Left lung (tissue), 10 donors: ENCODE results near the gene PDE1A. TPM values are rescaled to one million over a fixed set of nuclear protein-coding genes. Genes with fewer than 3 reads are reported as not detected.

ENCODE experiments used
- ATAC-seq: fragments of 200-7000 bp; cut with Tn5 transposase; one replicate; pipeline ENCODE4 v1.9.1; 2020; ENCODE audit warnings: moderate library complexity
- DNase-seq, 4 donors: peaks; one replicate each; pipeline ENCODE4 v3.0.0-alpha.2; 2013 to 2020
- H3K27ac ChIP-seq, 2 donors: fragments of 200-600 bp; sonication (generic) in 1 of 2; one replicate each; pipeline versions ENCODE4 v1.5.0 to v1.8.0; 2020 to 2021
- H3K27me3 ChIP-seq, 2 donors: fragments of 200-600 bp; sonication (generic) in 1 of 2; one replicate each; pipeline versions ENCODE4 v1.5.0 to v1.8.0; 2020 to 2021
- H3K36me3 ChIP-seq, 2 donors: fragments of 200-600 bp; sonication (generic) in 1 of 2; one replicate each; pipeline versions ENCODE4 v1.5.0 to v1.8.0; 2020 to 2021
- H3K4me1 ChIP-seq, 2 donors: fragments of 200-600 bp; one replicate each; pipeline ENCODE4 v1.8.0; 2021
- H3K4me3 ChIP-seq, 2 donors: fragments of 200-600 bp; sonication (generic) in 1 of 2; one replicate each; pipeline versions ENCODE4 v1.5.0 to v1.8.0; 2020 to 2021; ENCODE audit warnings: mild to moderate bottlenecking in 1 of 2
- H3K9me3 ChIP-seq, 2 donors: fragments of 200-600 bp; sonication (generic) in 1 of 2; one replicate each; pipeline versions ENCODE4 v1.5.0 to v1.8.0; 2020 to 2021
- CTCF ChIP-seq, 2 donors: fragments of 200-600 bp; sonication (generic) in 1 of 2; IDR thresholded peaks; one replicate each; pipeline versions ENCODE4 v1.5.0 to v1.8.0; 2021; ENCODE audit warnings: antibody characterized with exemption in 2 of 2
- intact Hi-C, 2 donors: fragments of 100-400 bp; cut with DNase I; formaldehyde crosslinking; loops; one replicate each; pipeline versions ENCODE4 v1.11.2 to v1.14.2; 2022
- polyA plus RNA-seq, 6 donors: library from polyadenylated mRNA; unstranded; fragments of 120-200 nt; gene quantifications; one replicate each; pipeline ENCODE4 v1.2.1, GENCODE V29; 2013; ENCODE audit not compliant: insufficient read length in 6 of 6
- total RNA-seq, 2 donors: library from RNA; stranded (reverse); fragmentation: NEBNext Ultra II Directional; extraction: Animal tissue kit (Norgen Biotek cat#: 25700); gene quantifications; one replicate each; pipeline ENCODE4 v1.2.1, GENCODE V29; 2021
- donor health status: DM: no; HTN: yes; CAD: no.
- donor health status: DM: no; HTN: no; CAD: no.

The PDE1A gene
- total and polyA plus RNA-seq, 8 donors: 4.6 to 16.3 (median 13.2) TPM

GRCh38 chr2:182186132-182186735 lies 240.6 kb downstream of the PDE1A start:
- ATAC-seq (peak; percentile 78), DNase-seq (peak in 2 of 4 donors; percentile 22 to 28)
- H3K36me3 ChIP-seq: no peaks in the 10 kb centered on the region
- H3K4me1 ChIP-seq: no peaks in the 10 kb centered on the region
- intact Hi-C loops: loop anchor here in 1 of 2 donors (5.0 kb wide), 1 partner anchor 466 kb away; no protein-coding TSS in a partner anchor
- H3K27me3 ChIP-seq: no peaks in the 10 kb centered on the region
- no peak overlapping the region for H3K4me3 ChIP-seq
- peaks cover 0 to 4% of the 10 kb centered on the region in 2 donors for H3K9me3 ChIP-seq
- peak; percentile 69 to 82 for TF ChIP-seq CTCF (IDR thresholded peaks at IDR 0.05)
- H3K27ac ChIP-seq: no peak overlapping the region

- TF ChIP-seq CTCF (IDR thresholded peaks at IDR 0.05): no peak
- no peaks in the 10 kb centered on the region for H3K4me1 ChIP-seq
- no peak overlapping the region for H3K27ac ChIP-seq
- no peak overlapping the region for H3K4me3 ChIP-seq
- DNase-seq: no peak
- ATAC-seq: no peak
- H3K27me3 ChIP-seq: no peaks in the 10 kb centered on the region
- H3K36me3 ChIP-seq: no peaks in the 10 kb centered on the region
- H3K9me3 ChIP-seq: peaks cover 0 to 4% of the 10 kb centered on the region in 2 donors
- intact Hi-C loops: no loop called here
Observed at GRCh38 chr2:182182436-182182835, 244.4 kb downstream of the PDE1A start.

- intact Hi-C loops: no loop called here
- ATAC-seq (no peak), DNase-seq (no peak)
- H3K4me1 ChIP-seq: no peaks in the 10 kb centered on the region
- H3K9me3 ChIP-seq: peaks cover 0 to 4% of the 10 kb centered on the region in 2 donors
- TF ChIP-seq CTCF (IDR thresholded peaks at IDR 0.05): no peak
- no peak overlapping the region for H3K27ac ChIP-seq
- no peaks in the 10 kb centered on the region for H3K27me3 ChIP-seq
- H3K4me3 ChIP-seq: no peak overlapping the region
- H3K36me3 ChIP-seq: no peaks in the 10 kb centered on the region
Observed at GRCh38 chr2:182181381-182181780, 245.5 kb downstream of the PDE1A start.

GRCh38 chr2:182179176-182179575 lies 247.7 kb downstream of the PDE1A start:
- no peak for DNase-seq
- Histone ChIP-seq H3K27ac (no peak overlapping the region), H3K36me3 (no peaks in the 10 kb centered on the region), H3K9me3 (peaks cover 0 to 4% of the 10 kb centered on the region in 2 donors), H3K27me3 (no peaks in the 10 kb centered on the region), H3K4me1 (no peaks in the 10 kb centered on the region), H3K4me3 (no peak overlapping the region)
- intact Hi-C loops: no loop called here
- ATAC-seq: no peak
- no peak for TF ChIP-seq CTCF (IDR thresholded peaks at IDR 0.05)

GRCh38 chr2:182173944-182174622 lies 252.8 kb downstream of the PDE1A start:
- Histone ChIP-seq H3K9me3 (no peaks in the 10 kb centered on the region), H3K4me3 (no peak overlapping the region), H3K27me3 (no peaks in the 10 kb centered on the region), H3K36me3 (no peaks in the 10 kb centered on the region), H3K4me1 (no peaks in the 10 kb centered on the region), H3K27ac (no peak overlapping the region)
- DNase-seq: no peak
- TF ChIP-seq CTCF (IDR thresholded peaks at IDR 0.05): no peak
- intact Hi-C loops: no loop called here
- ATAC-seq: no peak
